ENCODE results near the gene CTAGE8.
"Not testable (repeated sequence)": the region's sequence is repeated elsewhere in the genome, so short reads cannot be mapped to it uniquely, and the experiment has no call there.

Gene CTAGE8

GRCh38 chr7:144269188-144269587 lies at the start of gene CTAGE8:
TSS of gene CTAGE8 (minus strand) at chr7:144269288. CDS start at chr7:144269250, 38 bp downstream.
- not testable (repeated sequence) for DNase-seq (ENCODE audit: low read depth)

- not testable (repeated sequence) for DNase-seq (ENCODE audit: low read depth)
Observed at GRCh38 chr7:144317537-144317936, 48.4 kb upstream of the CTAGE8 start.

- not testable (repeated sequence) for DNase-seq (ENCODE audit: low read depth)
Observed at GRCh38 chr7:144311872-144312469, 42.9 kb upstream of the CTAGE8 start, which contains the start of gene OR2A1. TSS of gene OR2A1 (plus strand) at chr7:144312419. CDS start at chr7:144318125, 5,706 bp downstream.

GRCh38 chr7:144311218-144311617 lies 42.1 kb upstream of the CTAGE8 start:
- not testable (repeated sequence) for DNase-seq (ENCODE audit: low read depth)

DNA sequence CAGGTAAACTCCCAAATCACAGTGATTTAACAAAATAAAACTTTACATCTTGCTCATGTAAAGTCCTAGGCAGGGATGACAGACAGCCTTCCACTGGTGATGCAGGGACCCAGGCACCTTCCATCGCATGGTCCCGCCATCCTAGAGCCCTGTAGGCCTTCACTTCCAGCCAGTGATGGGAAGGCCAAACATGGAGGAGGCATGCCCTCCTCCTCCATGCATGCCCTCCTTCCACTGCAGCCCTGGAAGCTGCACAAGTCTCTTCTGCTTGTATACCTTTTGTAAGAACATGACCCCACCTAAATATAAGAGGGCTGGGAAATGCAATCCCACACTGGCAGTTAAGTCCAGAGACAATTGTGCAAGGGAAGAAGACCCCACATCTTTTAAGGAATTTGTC lies 40.6 kb upstream of the CTAGE8 start:
- not testable (repeated sequence) for DNase-seq (ENCODE audit: low read depth)

DNA sequence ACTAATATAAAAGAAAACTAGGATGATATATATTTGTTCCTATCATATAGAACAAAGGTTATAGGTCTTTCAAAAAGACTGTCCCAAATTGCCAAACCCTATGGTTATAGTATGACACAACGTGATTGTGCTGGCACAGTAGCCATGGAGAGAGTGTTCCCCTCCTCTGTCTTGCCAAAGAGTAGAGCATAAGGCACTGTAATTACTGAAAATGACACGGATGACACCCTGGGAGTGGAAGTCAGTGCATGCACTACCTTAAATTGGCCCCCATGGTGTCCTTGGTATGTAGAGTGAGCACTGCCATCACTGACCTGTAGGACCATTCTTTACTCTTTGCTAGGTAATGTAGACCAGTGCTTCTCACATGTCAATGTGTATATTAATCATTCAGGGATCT lies 36.1 kb upstream of the CTAGE8 start:
- DNase-seq (ENCODE audit: low read depth): not testable (repeated sequence)

GRCh38 chr7:144303607-144304006 lies 34.5 kb upstream of the CTAGE8 start:
- not testable (repeated sequence) for DNase-seq (ENCODE audit: low read depth)

- DNase-seq (ENCODE audit: low read depth): not testable (repeated sequence)
Observed at GRCh38 chr7:144302578-144303303, 33.7 kb upstream of the CTAGE8 start.

- not testable (repeated sequence) for DNase-seq (ENCODE audit: low read depth)
Observed at GRCh38 chr7:144293794-144294499, 24.9 kb upstream of the CTAGE8 start.

DNA sequence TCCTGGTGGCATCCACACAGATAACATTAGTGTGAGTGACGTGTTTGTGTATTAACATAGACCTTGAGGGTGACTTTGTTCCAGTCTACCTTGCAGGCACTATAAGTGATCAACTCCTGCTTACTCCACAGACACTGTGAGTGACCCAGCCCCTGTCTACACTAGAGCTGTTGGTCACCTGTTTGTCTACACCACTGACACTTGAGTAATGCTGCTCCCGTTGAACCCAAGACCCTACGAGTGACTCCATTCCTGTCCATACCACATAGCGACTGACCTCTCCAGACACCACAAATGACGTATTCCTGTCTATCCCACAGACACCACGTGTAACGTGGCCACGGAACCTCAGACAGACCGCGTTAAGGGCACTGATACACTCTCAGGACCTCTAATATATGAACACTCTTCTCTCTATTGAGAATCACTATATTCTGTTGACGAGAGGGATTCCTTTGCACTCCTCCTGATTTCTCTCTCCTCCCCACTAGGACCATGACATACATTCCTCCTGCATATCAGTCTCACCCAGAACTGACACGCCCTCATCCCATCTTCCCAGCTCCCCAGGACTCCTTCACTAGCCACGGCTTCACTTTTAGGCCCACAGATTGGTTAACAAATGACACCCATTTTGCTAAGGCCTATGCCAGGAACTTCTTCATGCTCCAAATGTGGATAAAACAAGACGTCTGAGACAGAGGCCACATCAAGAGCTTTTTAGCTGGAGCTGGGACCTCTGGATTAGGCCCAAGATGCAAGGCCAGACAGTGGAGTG lies 23.5 kb upstream of the CTAGE8 start:
- not testable (repeated sequence) for DNase-seq (ENCODE audit: low read depth)

- DNase-seq (ENCODE audit: low read depth): not testable (repeated sequence)
Observed at GRCh38 chr7:144291607-144292006, 22.5 kb upstream of the CTAGE8 start.

- not testable (repeated sequence) for DNase-seq (ENCODE audit: low read depth)
Observed at GRCh38 chr7:144287171-144287784, 18.2 kb upstream of the CTAGE8 start.

DNA sequence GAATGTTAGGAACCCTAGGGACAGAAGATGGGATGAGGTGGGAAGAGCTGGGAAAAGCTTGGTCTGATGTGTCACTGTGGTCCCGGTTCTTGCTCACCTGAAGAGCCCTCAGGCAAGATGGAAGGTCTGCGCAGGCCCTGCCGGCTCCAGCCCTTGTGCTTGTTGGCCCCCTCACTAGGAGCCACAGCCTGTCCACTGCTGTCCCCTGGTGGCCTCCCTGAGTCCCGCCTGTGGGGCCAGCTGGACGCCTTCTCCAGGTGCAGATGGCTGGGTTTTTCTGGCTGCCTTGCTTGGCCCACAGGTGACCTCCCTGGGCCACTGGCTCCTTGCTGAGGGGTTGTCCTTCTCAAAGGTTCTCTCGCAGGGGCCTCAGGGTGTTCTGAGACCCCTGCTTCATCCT lies 14.6 kb upstream of the CTAGE8 start:
- DNase-seq (ENCODE audit: low read depth): not testable (repeated sequence)

DNA sequence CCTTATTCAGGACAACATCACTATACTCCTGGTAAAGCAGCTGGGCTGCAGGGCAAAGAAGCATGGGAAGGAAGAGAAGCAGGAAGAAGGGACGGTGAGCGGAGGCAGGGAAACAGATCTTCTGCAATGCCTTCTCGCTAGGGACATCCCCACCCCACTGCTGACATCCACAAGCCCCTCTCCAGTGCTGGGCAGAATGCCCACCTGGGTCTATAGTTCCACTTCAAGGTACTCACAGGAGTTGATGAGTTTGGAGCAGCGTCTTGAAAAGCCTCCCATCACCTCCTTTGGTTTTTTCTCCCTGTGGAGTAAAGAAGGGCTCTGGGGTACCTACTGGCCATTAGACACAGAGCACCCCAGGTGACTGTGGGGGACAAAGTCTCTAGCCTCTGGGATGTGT lies 13.4 kb upstream of the CTAGE8 start:
- not testable (repeated sequence) for DNase-seq (ENCODE audit: low read depth)

DNA sequence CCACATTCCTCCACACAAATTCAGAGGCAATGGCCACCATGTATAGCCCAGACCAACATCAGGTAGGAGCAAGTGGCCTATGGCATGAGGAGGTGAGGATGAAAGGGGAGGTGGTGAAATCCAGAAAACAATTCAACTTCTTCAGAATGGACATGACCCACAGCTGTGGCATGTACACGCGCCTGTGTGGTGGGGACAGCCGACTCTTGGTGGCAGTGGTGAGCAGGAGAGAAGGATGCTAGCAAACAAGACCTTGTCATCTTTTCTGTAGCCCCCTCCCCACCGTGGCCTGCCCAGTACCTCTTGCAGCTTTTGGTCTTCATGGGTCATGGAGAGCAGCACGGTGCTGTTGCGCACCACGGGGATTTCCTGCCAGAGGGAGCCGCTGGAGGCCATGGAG lies 12.9 kb upstream of the CTAGE8 start:
- not testable (repeated sequence) for DNase-seq (ENCODE audit: low read depth)

DNA sequence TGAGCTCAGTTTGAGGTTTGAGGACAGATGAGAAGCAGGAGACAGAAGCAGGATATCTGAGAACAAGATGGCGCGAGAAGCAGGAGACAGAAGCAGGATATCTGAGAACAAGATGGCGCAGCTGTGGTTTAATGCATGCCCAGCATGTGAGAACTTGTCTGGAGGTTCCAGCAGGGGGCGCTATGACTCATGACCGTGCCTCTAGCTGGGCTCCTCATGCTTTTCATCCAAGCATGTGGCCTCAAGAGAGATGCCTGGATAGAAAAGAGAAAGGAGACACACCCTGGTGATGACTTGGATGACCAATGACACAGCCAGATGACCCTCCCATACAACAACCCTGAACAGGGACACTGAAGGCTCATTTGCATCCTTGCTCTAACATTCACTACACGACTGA lies 10.9 kb upstream of the CTAGE8 start:
- not testable (repeated sequence) for DNase-seq (ENCODE audit: low read depth)

- DNase-seq (ENCODE audit: low read depth): not testable (repeated sequence)
Observed at GRCh38 chr7:144275281-144275680, 6.2 kb upstream of the CTAGE8 start.

GRCh38 chr7:144264692-144265091 lies 4.4 kb downstream of the CTAGE8 start, which contains the start of gene OR2A7:
TSS of gene OR2A7 (minus strand) at chr7:144264792. CDS start at chr7:144259628, 5,164 bp downstream.
- DNase-seq (ENCODE audit: low read depth): not testable (repeated sequence)

- not testable (repeated sequence) for DNase-seq (ENCODE audit: low read depth)
Observed at GRCh38 chr7:144262128-144262527, 7.0 kb downstream of the CTAGE8 start.

GRCh38 chr7:144259067-144259466 lies 10.0 kb downstream of the CTAGE8 start:
- not testable (repeated sequence) for DNase-seq (ENCODE audit: low read depth)

DNA sequence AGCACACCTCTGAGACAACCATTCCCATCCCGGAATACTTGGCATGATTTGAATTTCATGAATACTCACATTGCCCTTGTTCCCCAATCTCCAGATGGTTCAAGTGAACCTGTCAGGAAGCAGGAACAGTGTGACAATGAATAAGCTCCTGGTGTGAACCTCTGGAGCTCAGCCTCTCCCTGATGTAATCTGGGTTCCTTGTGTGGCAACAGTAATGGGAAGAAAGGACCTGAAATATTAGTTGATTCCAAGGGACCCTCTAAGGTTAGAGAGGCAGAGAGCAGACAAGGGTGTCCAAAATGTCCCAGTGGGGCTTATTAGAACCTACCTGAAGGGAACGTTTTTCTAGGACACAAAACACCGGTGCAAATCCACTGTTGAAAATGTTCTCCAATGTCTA lies 13.0 kb downstream of the CTAGE8 start:
- no peak for DNase-seq (ENCODE audit: low read depth)

Data from CMK (cell line).